Activated naive CD8-positive, alpha-beta T cell treated with anti-CD3 and anti-CD28 coated beads for 36 hours (primary cell): Measurements from ENCODE around the gene ORC2. TPM values are rescaled to one million over a fixed set of nuclear protein-coding genes. Genes with fewer than 3 reads are reported as not detected.
A peak's percentile ranks its signal among the peaks of the same experiment; 100 is the strongest.
"Not testable (repeated sequence)": the region's sequence is repeated elsewhere in the genome, so short reads cannot be mapped to it uniquely, and the experiment has no call there.

Experiments
- DNase-seq: peaks from one replicate; pipeline ENCODE4 v3.0.0; 2021
- H3K27ac Mint-ChIP-seq: one replicate; pipeline ENCODE4 v1.8.0; 2022; ENCODE audit warnings: mild to moderate bottlenecking, moderate library complexity, mixed read lengths
- H3K27me3 Mint-ChIP-seq: one replicate; pipeline ENCODE4 v1.8.0; 2022; ENCODE audit warnings: mild to moderate bottlenecking, mixed read lengths
- H3K36me3 Mint-ChIP-seq: one replicate; pipeline ENCODE4 v1.8.0; 2021; ENCODE audit warnings: mild to moderate bottlenecking, mixed read lengths
- H3K4me1 Mint-ChIP-seq: one replicate; pipeline ENCODE4 v1.8.0; 2021; ENCODE audit warnings: mixed read lengths
- H3K4me3 Mint-ChIP-seq: one replicate; pipeline ENCODE4 v1.8.0; 2022; ENCODE audit warnings: mild to moderate bottlenecking, moderate library complexity, mixed read lengths
- H3K9me3 Mint-ChIP-seq: one replicate; pipeline ENCODE4 v1.8.0; 2022; ENCODE audit warnings: mixed read lengths
- total RNA-seq, 2 experiments: library from RNA; stranded (reverse); gene quantifications; one replicate each; pipeline ENCODE4 v1.2.3, GENCODE V29; 2021

Gene ORC2
- total RNA-seq, 2 experiments from 2014 or later = 54.9 to 64.7 TPM

- Mint-ChIP-seq H3K27me3 (no peaks in the 10 kb centered on the region), H3K9me3 (no peaks in the 10 kb centered on the region), H3K36me3 (peaks cover 7% of the 10 kb centered on the region)
These were observed 64.0 kb downstream of the ORC2 start for GRCh38 chr2:200899482-200899881.

GRCh38 chr2:200888704-200889625 is 74.5 kb downstream of the ORC2 start, which contains the start of the genes NIF3L1 and PPIL3:
Gene NIF3L1 (plus strand): TSS chr2:200889371. CDS start chr2:200891944, 2,573 bp downstream.
Gene PPIL3 (minus strand): TSS chr2:200889077. CDS start chr2:200887615, 1,462 bp downstream.
- Mint-ChIP-seq H3K36me3 (peaks cover 39% of the 10 kb centered on the region), H3K27ac (peak within 1 kb of the TSS; percentile 100), H3K27me3 (no peaks in the 10 kb centered on the region), H3K4me3 (peak within 1 kb of the TSS; percentile 98), H3K9me3 (no peaks in the 10 kb centered on the region), H3K4me1 (peaks cover 46% of the 10 kb centered on the region)
- DNase-seq = peak; percentile 98

More at GRCh38 chr2:200899482-200899881, 64.0 kb downstream of the ORC2 start:
- H3K27ac Mint-ChIP-seq = peak overlapping the region; percentile 9
- no peak overlapping the region for H3K4me3 Mint-ChIP-seq
- DNase-seq = no peak
- peaks cover 15% of the 10 kb centered on the region for H3K4me1 Mint-ChIP-seq

- H3K36me3 Mint-ChIP-seq = peaks cover 29% of the 10 kb centered on the region
- not testable (repeated sequence) for H3K4me3 Mint-ChIP-seq, H3K27ac Mint-ChIP-seq, H3K9me3 Mint-ChIP-seq, DNase-seq, H3K27me3 Mint-ChIP-seq
- H3K4me1 Mint-ChIP-seq = peaks cover 13% of the 10 kb centered on the region
These were observed 81.7 kb downstream of the ORC2 start for GRCh38 chr2:200881715-200882249.

GRCh38 chr2:200878289-200878880 is 85.1 kb downstream of the ORC2 start:
- Mint-ChIP-seq H3K36me3 (peaks cover 32% of the 10 kb centered on the region), H3K27ac (no peak overlapping the region)

GRCh38 chr2:200877443-200877842 is 86.0 kb downstream of the ORC2 start:
- Mint-ChIP-seq H3K27me3 (no peaks in the 10 kb centered on the region), H3K36me3 (peaks cover 34% of the 10 kb centered on the region), H3K4me3 (no peak overlapping the region), H3K27ac (no peak overlapping the region), H3K4me1 (peaks cover 4% of the 10 kb centered on the region), H3K9me3 (no peaks in the 10 kb centered on the region)
- DNase-seq = no peak

More at GRCh38 chr2:200878289-200878880, 85.1 kb downstream of the ORC2 start:
- Mint-ChIP-seq H3K27me3 (no peaks in the 10 kb centered on the region), H3K4me3 (no peak overlapping the region), H3K9me3 (no peaks in the 10 kb centered on the region), H3K4me1 (peaks cover 6% of the 10 kb centered on the region)
- DNase-seq = no peak

- H3K27ac Mint-ChIP-seq = no peak overlapping the region
- H3K36me3 Mint-ChIP-seq = peaks cover 41% of the 10 kb centered on the region
- no peak overlapping the region for H3K4me3 Mint-ChIP-seq
- no peaks in the 10 kb centered on the region for H3K4me1 Mint-ChIP-seq
- H3K9me3 Mint-ChIP-seq = no peaks in the 10 kb centered on the region
- H3K27me3 Mint-ChIP-seq = no peaks in the 10 kb centered on the region
- no peak for DNase-seq
These were observed 89.9 kb downstream of the ORC2 start for GRCh38 chr2:200873560-200873959.

GRCh38 chr2:200871151-200871550 is 92.3 kb downstream of the ORC2 start:
- Mint-ChIP-seq H3K9me3 (no peaks in the 10 kb centered on the region), H3K27ac (peak overlapping the region; percentile 60), H3K4me1 (no peaks in the 10 kb centered on the region), H3K4me3 (no peak overlapping the region), H3K36me3 (peaks cover 43% of the 10 kb centered on the region), H3K27me3 (no peaks in the 10 kb centered on the region)
- no peak for DNase-seq

- Mint-ChIP-seq H3K4me1 (peaks cover 7% of the 10 kb centered on the region), H3K9me3 (no peaks in the 10 kb centered on the region), H3K27ac (no peak overlapping the region), H3K36me3 (peaks cover 40% of the 10 kb centered on the region), H3K4me3 (no peak overlapping the region), H3K27me3 (no peaks in the 10 kb centered on the region)
- DNase-seq = no peak
These were observed 94.4 kb downstream of the ORC2 start for GRCh38 chr2:200869014-200869413.

- Mint-ChIP-seq H3K36me3 (peaks cover 65% of the 10 kb centered on the region), H3K9me3 (no peaks in the 10 kb centered on the region), H3K4me1 (peaks cover 24% of the 10 kb centered on the region), H3K4me3 (peak within 1 kb of the TSS; percentile 91), H3K27ac (peak within 1 kb of the TSS; percentile 95), H3K27me3 (no peaks in the 10 kb centered on the region)
- peak; percentile 93 for DNase-seq
These were observed 99.1 kb downstream of the ORC2 start, which contains the start of gene CLK1 for GRCh38 chr2:200864176-200865034. Gene CLK1 (minus strand): TSS chr2:200864658. CDS start chr2:200861862, 2,796 bp downstream.

GRCh38 chr2:200863782-200864175 is 99.7 kb downstream of the ORC2 start:
- Mint-ChIP-seq H3K9me3 (no peaks in the 10 kb centered on the region), H3K4me3 (peak overlapping the region; percentile 91), H3K27me3 (no peaks in the 10 kb centered on the region), H3K4me1 (peaks cover 28% of the 10 kb centered on the region), H3K36me3 (peaks cover 65% of the 10 kb centered on the region), H3K27ac (peak overlapping the region; percentile 95)
- no peak for DNase-seq

GRCh38 chr2:200862532-200863000 is 100.9 kb downstream of the ORC2 start:
- H3K9me3 Mint-ChIP-seq = no peaks in the 10 kb centered on the region

GRCh38 chr2:200861617-200862155 is 101.8 kb downstream of the ORC2 start:
- Mint-ChIP-seq H3K27me3 (no peaks in the 10 kb centered on the region), H3K27ac (peak overlapping the region; percentile 95), H3K4me1 (peaks cover 41% of the 10 kb centered on the region), H3K9me3 (no peaks in the 10 kb centered on the region), H3K36me3 (peaks cover 80% of the 10 kb centered on the region), H3K4me3 (peak overlapping the region; percentile 91)
- no peak for DNase-seq

More at GRCh38 chr2:200862532-200863000, 100.9 kb downstream of the ORC2 start:
- Mint-ChIP-seq H3K27ac (peak overlapping the region; percentile 95), H3K4me3 (peak overlapping the region; percentile 91), H3K27me3 (no peaks in the 10 kb centered on the region), H3K36me3 (peaks cover 75% of the 10 kb centered on the region), H3K4me1 (peaks cover 38% of the 10 kb centered on the region)
- peak; percentile 70 for DNase-seq

- Mint-ChIP-seq H3K27ac (peak overlapping the region; percentile 95), H3K27me3 (no peaks in the 10 kb centered on the region), H3K36me3 (peaks cover 80% of the 10 kb centered on the region), H3K4me3 (peak overlapping the region; percentile 91), H3K9me3 (no peaks in the 10 kb centered on the region), H3K4me1 (peaks cover 44% of the 10 kb centered on the region)
- peak; percentile 56 for DNase-seq
These were observed 103.2 kb downstream of the ORC2 start for GRCh38 chr2:200860092-200860795.
